H9 (cell line): Measurements from ENCODE around the gene FAM219A. TPM values are rescaled to one million over a fixed set of nuclear protein-coding genes. Genes with fewer than 3 reads are reported as not detected.

ENCODE experiments used
- DNase-seq: peaks from one replicate; pipeline ENCODE4 v3.0.0-alpha.2; 2017
- H2AFZ ChIP-seq: one replicate; pipeline ENCODE4 v1.6.1; 2013; ENCODE audit warnings: mild to moderate bottlenecking, low read length, control low read depth, moderate library complexity
- H2AK5ac ChIP-seq: 2 replicates; pipeline ENCODE4 v1.6.1; 2013; ENCODE audit warnings: low read length, control low read depth, mixed read lengths; ENCODE audit not compliant: insufficient read length
- H2BK120ac ChIP-seq: one replicate; pipeline ENCODE4 v1.6.1; 2013; ENCODE audit warnings: low read depth, mild to moderate bottlenecking, low read length, control low read depth, inconsistent platforms; ENCODE audit not compliant: poor library complexity, severe bottlenecking
- H2BK12ac ChIP-seq: 2 replicates; pipeline ENCODE4 v1.6.1; 2013; ENCODE audit warnings: low read length, control low read depth, mixed read lengths, low read depth; ENCODE audit not compliant: insufficient read length
- H2BK15ac ChIP-seq: 2 replicates; pipeline ENCODE4 v1.6.1; 2013; ENCODE audit warnings: low read depth, low read length, control low read depth
- H2BK20ac ChIP-seq: one replicate; pipeline ENCODE4 v1.6.1; 2013; ENCODE audit warnings: low read depth, mild to moderate bottlenecking, low read length, control low read depth, inconsistent platforms; ENCODE audit not compliant: poor library complexity, severe bottlenecking
- H2BK5ac ChIP-seq: 2 replicates; pipeline ENCODE4 v1.6.1; 2013; ENCODE audit warnings: low read length, control low read depth, mixed read lengths; ENCODE audit not compliant: insufficient read length
- H3K14ac ChIP-seq: 2 replicates; pipeline ENCODE4 v1.6.1; 2013; ENCODE audit warnings: low read length, control low read depth; ENCODE audit not compliant: insufficient read depth
- H3K18ac ChIP-seq: 2 replicates; pipeline ENCODE4 v1.6.1; 2013; ENCODE audit warnings: low read depth, mild to moderate bottlenecking, mixed read lengths, low read length, control low read depth; ENCODE audit not compliant: insufficient read length
- H3K23ac ChIP-seq: 2 replicates; pipeline ENCODE4 v1.6.1; 2013; ENCODE audit warnings: low read length, control low read depth, mixed read lengths, low read depth; ENCODE audit not compliant: insufficient read length
- H3K23me2 ChIP-seq: 2 replicates; pipeline ENCODE4 v1.6.1; 2013; ENCODE audit warnings: low read depth, mild to moderate bottlenecking, mixed read lengths, low read length, control low read depth; ENCODE audit not compliant: insufficient read length, poor library complexity, severe bottlenecking
- H3K27ac ChIP-seq: 2 replicates; pipeline ENCODE4 v1.5.1; 2013; ENCODE audit warnings: low read length, control low read depth, mixed read lengths, low read depth; ENCODE audit not compliant: insufficient read length
- H3K27me3 ChIP-seq: 2 replicates; pipeline ENCODE4 v1.6.1; 2013; ENCODE audit warnings: low read length, control low read depth, inconsistent platforms; ENCODE audit not compliant: insufficient read depth
- H3K4ac ChIP-seq: 2 replicates; pipeline ENCODE4 v1.6.1; 2013; ENCODE audit warnings: low read depth, mild to moderate bottlenecking, control low read depth, inconsistent platforms, low read length, moderate library complexity
- H3K4me1 ChIP-seq: 2 replicates; pipeline ENCODE4 v1.6.1; 2013; ENCODE audit warnings: low read length, control low read depth, inconsistent platforms; ENCODE audit not compliant: insufficient read depth
- H3K4me2 ChIP-seq: 2 replicates; pipeline ENCODE4 v1.6.1; 2013; ENCODE audit warnings: low read length, control low read depth, mixed read lengths; ENCODE audit not compliant: insufficient read length, insufficient read depth
- H3K56ac ChIP-seq: 2 replicates; pipeline ENCODE4 v1.6.1; 2013; ENCODE audit warnings: low read depth, mild to moderate bottlenecking, mixed read lengths, low read length, control low read depth; ENCODE audit not compliant: insufficient read length
- H3K79me1 ChIP-seq: 2 replicates; pipeline ENCODE4 v1.6.1; 2013; ENCODE audit warnings: low read depth, mild to moderate bottlenecking, moderate library complexity, low read length, control low read depth, inconsistent platforms; ENCODE audit not compliant: insufficient read depth, poor library complexity, severe bottlenecking
- H3K79me2 ChIP-seq: 2 replicates; pipeline ENCODE4 v1.6.1; 2013; ENCODE audit warnings: low read length, control low read depth, inconsistent platforms; ENCODE audit not compliant: insufficient read depth
- H3K9ac ChIP-seq: 2 replicates; pipeline ENCODE4 v1.6.1; 2013; ENCODE audit warnings: low read length, control low read depth, mixed read lengths; ENCODE audit not compliant: insufficient read length; ENCODE audit errors: extremely low read depth
- H3K9me3 ChIP-seq: one replicate; pipeline ENCODE4 v1.6.1; 2013; ENCODE audit warnings: low read depth, low read length, inconsistent platforms; ENCODE audit not compliant: control insufficient read depth
- H3T11ph ChIP-seq: one replicate; pipeline ENCODE4 v1.6.1; 2013; ENCODE audit warnings: mild to moderate bottlenecking, low read length, control low read depth, inconsistent platforms
- H4K20me1 ChIP-seq: one replicate; pipeline ENCODE4 v1.6.1; 2013; ENCODE audit not compliant: control insufficient read depth, insufficient read length, insufficient read depth
- H4K5ac ChIP-seq: 2 replicates; pipeline ENCODE4 v1.6.1; 2013; ENCODE audit warnings: low read depth, mild to moderate bottlenecking, mixed read lengths, low read length, control low read depth; ENCODE audit not compliant: insufficient read length
- H4K8ac ChIP-seq: replicated peaks from 2 replicates; pipeline ENCODE4 v1.6.1; 2013; ENCODE audit warnings: low read length, control low read depth, mixed read lengths, low read depth; ENCODE audit not compliant: insufficient read length
- H4K91ac ChIP-seq: 2 replicates; pipeline ENCODE4 v1.6.1; 2013; ENCODE audit warnings: low read depth, mild to moderate bottlenecking, moderate library complexity, mixed read lengths, low read length, control low read depth; ENCODE audit not compliant: insufficient read length
- H3K27ac Mint-ChIP-seq, 3 experiments: 2 replicates in 2 of 3; 3 replicates in 1 of 3; pipeline ENCODE4 v1.8.0; 2020 to 2021; ENCODE audit warnings: mixed read lengths in 3 of 3, mild to moderate bottlenecking in 1 of 3, moderate library complexity in 1 of 3
- H3K27me3 Mint-ChIP-seq: 2 replicates; pipeline ENCODE4 v1.8.0; 2021; ENCODE audit warnings: low read depth, mild to moderate bottlenecking, moderate library complexity, mixed read lengths
- H3K36me3 Mint-ChIP-seq, 3 experiments: 2 replicates in 2 of 3; 3 replicates in 1 of 3; pipeline ENCODE4 v1.8.0; 2020 to 2021; ENCODE audit warnings: low read depth in 3 of 3, mixed read lengths in 3 of 3; ENCODE audit not compliant: insufficient read depth in 1 of 3
- H3K4me1 Mint-ChIP-seq, 2 experiments: 2 replicates each; pipeline ENCODE4 v1.8.0; 2020; ENCODE audit warnings: mixed read lengths in 2 of 2
- H3K4me3 Mint-ChIP-seq, 2 experiments: 2 replicates in 1 of 2; 3 replicates in 1 of 2; pipeline ENCODE4 v1.8.0; 2020 to 2021; ENCODE audit warnings: mild to moderate bottlenecking in 2 of 2, mixed read lengths in 2 of 2, moderate library complexity in 1 of 2
- H3K9me3 Mint-ChIP-seq, 2 experiments: 2 replicates in 1 of 2; 3 replicates in 1 of 2; pipeline ENCODE4 v1.8.0; 2020; ENCODE audit warnings: mild to moderate bottlenecking in 2 of 2, mixed read lengths in 2 of 2, moderate library complexity in 1 of 2
- CTCF ChIP-seq: fragments of 200-600 bp; sonication (generic); conservative IDR thresholded peaks from 3 replicates; pipeline ENCODE4 v1.8.0; 2021; ENCODE audit warnings: antibody characterized with exemption, mild to moderate bottlenecking
- WGBS: extraction: QIAGEN DNeasy Blood & Tissue Kit; methylation state at CpG from one replicate; pipeline ENCODE4 v1.1.7; 2013; ENCODE audit warnings: missing lambda C conversion rate, low lambda C conversion rate, mixed read lengths; ENCODE audit not compliant: insufficient read length; ENCODE audit errors: extremely low coverage; 5-methylcytosine and 5-hydroxymethylcytosine counted together
- total RNA-seq: library from RNA; stranded (reverse); gene quantifications from 2 replicates; pipeline ENCODE4 v1.2.1, GENCODE V29; 2021

Gene FAM219A
- total RNA-seq, 1 experiment from 2014 or later = 16.7 TPM

GRCh38 chr9:34491596-34491995 is 33.2 kb upstream of the FAM219A start:
- Mint-ChIP-seq H3K27me3 (peaks cover 30% of the 10 kb centered on the region), H3K27ac (no peak overlapping the region; a peak in 1 of 7 replicates), H3K9me3 (no peaks in the 10 kb centered on the region), H3K4me1 (no peaks in the 10 kb centered on the region), H3K36me3 (no peaks in the 10 kb centered on the region), H3K4me3 (no peak overlapping the region)
- H2BK12ac ChIP-seq = no peak overlapping the region
- no peaks in the 10 kb centered on the region for H3K79me2 ChIP-seq
- no peak overlapping the region for H2BK5ac ChIP-seq
- H4K20me1 ChIP-seq = no peaks in the 10 kb centered on the region
- no peaks in the 10 kb centered on the region for H3K9me3 ChIP-seq
- no CpG with 5 or more reads among the region's 2 CpGs for WGBS
- no peak overlapping the region for H3K14ac ChIP-seq
- H3T11ph ChIP-seq = no peak overlapping the region
- H3K27me3 ChIP-seq = no peaks in the 10 kb centered on the region; the same call in 1 of the 2 replicates
- no peak overlapping the region for H3K23ac ChIP-seq
- no peak overlapping the region for H2BK20ac ChIP-seq
- no peak overlapping the region for H3K4ac ChIP-seq
- no peak overlapping the region for H4K5ac ChIP-seq
- H2AK5ac ChIP-seq = no peak overlapping the region
- no peak for DNase-seq
- H3K79me1 ChIP-seq = no peaks in the 10 kb centered on the region
- no peak overlapping the region for H2AFZ ChIP-seq
- no peak overlapping the region for H3K56ac ChIP-seq
- H2BK120ac ChIP-seq = no peak overlapping the region
- H3K4me2 ChIP-seq = no peak overlapping the region
- no peak overlapping the region for H3K9ac ChIP-seq
- no peak overlapping the region for H3K27ac ChIP-seq
- no peak overlapping the region for H4K91ac ChIP-seq
- no peak overlapping the region for H3K18ac ChIP-seq
- TF ChIP-seq CTCF = no peak
- no peak overlapping the region for H2BK15ac ChIP-seq
- no peaks in the 10 kb centered on the region for H3K23me2 ChIP-seq
- no peak overlapping the region for H4K8ac ChIP-seq
- H3K4me1 ChIP-seq = 0 out of 2 replicates have a peak, but pooled peaks cover 2% of the 10 kb centered on the region
